ENCODE data around the gene TMEM163. TPM values are rescaled to one million over a fixed set of nuclear protein-coding genes. Genes with fewer than 3 reads are reported as not detected.
A peak's percentile ranks its signal among the peaks of the same experiment; 100 is the strongest.

TMEM163 gene
- total and polyA plus RNA-seq, 2 of the 13 experiments (the other 11 are each of a cell fraction or from before 2014, with no cell fraction given), result 0.05 TPM; not detected in 1

GRCh38 chr2:134436706-134437105 lies 282.1 kb downstream of the TMEM163 start (continued):
- TF ChIP-seq ZNF414 (CRISPR knock-in tag; IDR thresholded peaks at IDR 0.05) (no peak), ZBTB40 (IDR thresholded peaks at IDR 0.05) (no peak), ZBTB40 (CRISPR knock-in tag; IDR thresholded peaks at IDR 0.05) (0 out of 2 replicates have a peak, but pooled peaks have one; percentile 19), SNAPC2 (CRISPR knock-in tag; IDR thresholded peaks at IDR 0.05) (no peak), NCOR1 (IDR thresholded peaks at IDR 0.05; ENCODE audit: borderline replicate concordance, low read length) (no peak), EZH2 (conservative IDR thresholded peaks at IDR 0.05; ENCODE audit: low read depth, low read length) (no peak)
- TF ChIP-seq, protein P1, sequence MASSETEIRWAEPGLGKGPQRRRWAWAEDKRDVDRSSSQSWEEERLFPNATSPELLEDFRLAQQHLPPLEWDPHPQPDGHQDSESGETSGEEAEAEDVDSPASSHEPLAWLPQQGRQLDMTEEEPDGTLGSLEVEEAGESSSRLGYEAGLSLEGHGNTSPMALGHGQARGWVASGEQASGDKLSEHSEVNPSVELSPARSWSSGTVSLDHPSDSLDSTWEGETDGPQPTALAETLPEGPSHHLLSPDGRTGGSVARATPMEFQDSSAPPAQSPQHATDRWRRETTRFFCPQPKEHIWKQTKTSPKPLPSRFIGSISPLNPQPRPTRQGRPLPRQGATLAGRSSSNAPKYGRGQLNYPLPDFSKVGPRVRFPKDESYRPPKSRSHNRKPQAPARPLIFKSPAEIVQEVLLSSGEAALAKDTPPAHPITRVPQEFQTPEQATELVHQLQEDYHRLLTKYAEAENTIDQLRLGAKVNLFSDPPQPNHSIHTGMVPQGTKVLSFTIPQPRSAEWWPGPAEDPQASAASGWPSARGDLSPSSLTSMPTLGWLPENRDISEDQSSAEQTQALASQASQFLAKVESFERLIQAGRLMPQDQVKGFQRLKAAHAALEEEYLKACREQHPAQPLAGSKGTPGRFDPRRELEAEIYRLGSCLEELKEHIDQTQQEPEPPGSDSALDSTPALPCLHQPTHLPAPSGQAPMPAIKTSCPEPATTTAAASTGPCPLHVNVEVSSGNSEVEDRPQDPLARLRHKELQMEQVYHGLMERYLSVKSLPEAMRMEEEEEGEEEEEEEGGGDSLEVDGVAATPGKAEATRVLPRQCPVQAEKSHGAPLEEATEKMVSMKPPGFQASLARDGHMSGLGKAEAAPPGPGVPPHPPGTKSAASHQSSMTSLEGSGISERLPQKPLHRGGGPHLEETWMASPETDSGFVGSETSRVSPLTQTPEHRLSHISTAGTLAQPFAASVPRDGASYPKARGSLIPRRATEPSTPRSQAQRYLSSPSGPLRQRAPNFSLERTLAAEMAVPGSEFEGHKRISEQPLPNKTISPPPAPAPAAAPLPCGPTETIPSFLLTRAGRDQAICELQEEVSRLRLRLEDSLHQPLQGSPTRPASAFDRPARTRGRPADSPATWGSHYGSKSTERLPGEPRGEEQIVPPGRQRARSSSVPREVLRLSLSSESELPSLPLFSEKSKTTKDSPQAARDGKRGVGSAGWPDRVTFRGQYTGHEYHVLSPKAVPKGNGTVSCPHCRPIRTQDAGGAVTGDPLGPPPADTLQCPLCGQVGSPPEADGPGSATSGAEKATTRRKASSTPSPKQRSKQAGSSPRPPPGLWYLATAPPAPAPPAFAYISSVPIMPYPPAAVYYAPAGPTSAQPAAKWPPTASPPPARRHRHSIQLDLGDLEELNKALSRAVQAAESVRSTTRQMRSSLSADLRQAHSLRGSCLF (CRISPR knock-in tag; IDR thresholded peaks at IDR 0.05; ENCODE audit: borderline replicate concordance), result no peak
- TF ChIP-seq, protein P2, sequence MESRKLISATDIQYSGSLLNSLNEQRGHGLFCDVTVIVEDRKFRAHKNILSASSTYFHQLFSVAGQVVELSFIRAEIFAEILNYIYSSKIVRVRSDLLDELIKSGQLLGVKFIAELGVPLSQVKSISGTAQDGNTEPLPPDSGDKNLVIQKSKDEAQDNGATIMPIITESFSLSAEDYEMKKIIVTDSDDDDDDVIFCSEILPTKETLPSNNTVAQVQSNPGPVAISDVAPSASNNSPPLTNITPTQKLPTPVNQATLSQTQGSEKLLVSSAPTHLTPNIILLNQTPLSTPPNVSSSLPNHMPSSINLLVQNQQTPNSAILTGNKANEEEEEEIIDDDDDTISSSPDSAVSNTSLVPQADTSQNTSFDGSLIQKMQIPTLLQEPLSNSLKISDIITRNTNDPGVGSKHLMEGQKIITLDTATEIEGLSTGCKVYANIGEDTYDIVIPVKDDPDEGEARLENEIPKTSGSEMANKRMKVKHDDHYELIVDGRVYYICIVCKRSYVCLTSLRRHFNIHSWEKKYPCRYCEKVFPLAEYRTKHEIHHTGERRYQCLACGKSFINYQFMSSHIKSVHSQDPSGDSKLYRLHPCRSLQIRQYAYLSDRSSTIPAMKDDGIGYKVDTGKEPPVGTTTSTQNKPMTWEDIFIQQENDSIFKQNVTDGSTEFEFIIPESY (CRISPR knock-in tag; IDR thresholded peaks at IDR 0.05), result no peak
- TF ChIP-seq, protein P3, sequence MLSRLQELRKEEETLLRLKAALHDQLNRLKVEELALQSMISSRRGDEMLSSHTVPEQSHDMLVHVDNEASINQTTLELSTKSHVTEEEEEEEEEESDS (CRISPR knock-in tag; IDR thresholded peaks at IDR 0.05; ENCODE audit: borderline replicate concordance), result no peak

Data from HepG2 (cell line).